HEK293T (cell line): Measurements from ENCODE around the gene ANO1.

ENCODE experiments used
- BHLHE40 ChIP-seq: fragments of 450-650 bp; IDR thresholded peaks from 2 replicates; pipeline ENCODE4 v1.6.1; 2016; ENCODE audit warnings: mild to moderate bottlenecking, moderate library complexity, borderline replicate concordance
- CTBP1 ChIP-seq: fragments of 450-650 bp; IDR thresholded peaks from 2 replicates; pipeline ENCODE4 v1.6.1; 2016; ENCODE audit warnings: borderline replicate concordance
- ELF4 ChIP-seq: fragments of 450-650 bp; IDR thresholded peaks from 2 replicates; pipeline ENCODE4 v1.6.1; 2017; ENCODE audit warnings: antibody characterized with exemption
- FOXA1 ChIP-seq: fragments of 450-650 bp; IDR thresholded peaks from 2 replicates; pipeline ENCODE4 v1.6.1; 2016; ENCODE audit warnings: mild to moderate bottlenecking
- FOXM1 ChIP-seq: fragments of 450-650 bp; IDR thresholded peaks from 2 replicates; pipeline ENCODE4 v1.6.1; 2017; ENCODE audit warnings: mild to moderate bottlenecking, borderline replicate concordance
- HDGF ChIP-seq: fragments of 450-650 bp; IDR thresholded peaks from 2 replicates; pipeline ENCODE4 v1.6.1; 2017; ENCODE audit warnings: antibody characterized with exemption, borderline replicate concordance
- LEF1 ChIP-seq: fragments of 450-650 bp; IDR thresholded peaks from 2 replicates; pipeline ENCODE4 v1.6.1; 2017; ENCODE audit warnings: mild to moderate bottlenecking, borderline replicate concordance
- SUZ12 ChIP-seq: fragments of 450-650 bp; IDR thresholded peaks from 2 replicates; pipeline ENCODE4 v1.6.1; 2016; ENCODE audit warnings: mild to moderate bottlenecking
- TARDBP ChIP-seq: fragments of 450-650 bp; IDR thresholded peaks from 2 replicates; pipeline ENCODE4 v1.6.1; 2016
- ZNF384 ChIP-seq: fragments of 450-650 bp; IDR thresholded peaks from 2 replicates; pipeline ENCODE4 v1.6.1; 2016
- TF ChIP-seq, protein P1 (sequence below): fragments of 450-650 bp; IDR thresholded peaks from 2 replicates; pipeline ENCODE4 v1.6.1; 2016

DNA sequence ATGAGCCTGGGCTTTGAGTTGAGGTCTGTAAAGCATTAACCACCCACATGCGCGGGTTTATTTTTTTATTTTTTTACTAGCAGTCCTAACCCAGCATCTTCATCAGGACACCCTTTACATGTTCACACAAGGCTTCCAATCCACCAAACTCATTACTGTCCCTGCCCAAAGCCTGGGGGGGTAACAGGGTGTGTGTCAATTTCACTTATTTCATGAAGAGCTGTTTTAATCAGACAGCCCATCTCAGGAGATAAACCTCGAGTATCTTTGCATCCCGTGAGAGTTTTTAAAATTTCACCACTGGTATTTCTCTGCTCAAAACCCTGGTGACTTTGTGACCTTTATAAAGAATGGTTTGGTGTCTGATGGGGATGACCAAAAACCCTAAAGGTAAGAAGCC is 45.6 kb downstream of the ANO1 start:
- TF ChIP-seq ZNF384: no peak
- TF ChIP-seq, protein P1, sequence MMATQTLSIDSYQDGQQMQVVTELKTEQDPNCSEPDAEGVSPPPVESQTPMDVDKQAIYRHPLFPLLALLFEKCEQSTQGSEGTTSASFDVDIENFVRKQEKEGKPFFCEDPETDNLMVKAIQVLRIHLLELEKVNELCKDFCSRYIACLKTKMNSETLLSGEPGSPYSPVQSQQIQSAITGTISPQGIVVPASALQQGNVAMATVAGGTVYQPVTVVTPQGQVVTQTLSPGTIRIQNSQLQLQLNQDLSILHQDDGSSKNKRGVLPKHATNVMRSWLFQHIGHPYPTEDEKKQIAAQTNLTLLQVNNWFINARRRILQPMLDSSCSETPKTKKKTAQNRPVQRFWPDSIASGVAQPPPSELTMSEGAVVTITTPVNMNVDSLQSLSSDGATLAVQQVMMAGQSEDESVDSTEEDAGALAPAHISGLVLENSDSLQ: no peak
- no peak for TF ChIP-seq CTBP1
- no peak for TF ChIP-seq ELF4
- no peak for TF ChIP-seq LEF1
- no peak for TF ChIP-seq FOXM1
- TF ChIP-seq TARDBP: no peak
- no peak for TF ChIP-seq FOXA1
- TF ChIP-seq BHLHE40: no peak
- TF ChIP-seq SUZ12: no peak
- no peak for TF ChIP-seq HDGF
